Measurements from ENCODE around the gene OR10J5. TPM values are rescaled to one million over a fixed set of nuclear protein-coding genes. Genes with fewer than 3 reads are reported as not detected.
"Not testable (repeated sequence)": the region's sequence is repeated elsewhere in the genome, so short reads cannot be mapped to it uniquely, and the experiment has no call there.

Gene OR10J5
- polyA plus RNA-seq (2012; ENCODE audit: missing spikeins): not detected

GRCh38 chr1:159535907-159536306, at the start of gene OR10J5:
Gene OR10J5, minus strand, starts transcription at chr1:159536007. Its CDS starts 0 bp downstream, at chr1:159536007.
- DNase-seq (ENCODE audit: insufficient read length): no peak
- no peak for FAIRE-seq
- no peak for TF ChIP-seq TAF1 (IDR thresholded peaks at IDR 0.05; ENCODE audit: borderline replicate concordance, low read depth, low read length)
- no peak for TF ChIP-seq POLR2AphosphoS5 (IDR thresholded peaks at IDR 0.05; ENCODE audit: low read depth, low read length)
- no peak for TF ChIP-seq POLR2A (IDR thresholded peaks at IDR 0.05; ENCODE audit: low read depth, low read length)

- FAIRE-seq (no peak), DNase-seq (ENCODE audit: insufficient read length) (no peak)
- TF ChIP-seq TAF1 (IDR thresholded peaks at IDR 0.05; ENCODE audit: borderline replicate concordance, low read depth, low read length): no peak
- TF ChIP-seq POLR2A (IDR thresholded peaks at IDR 0.05; ENCODE audit: low read depth, low read length): no peak
- no peak for TF ChIP-seq POLR2AphosphoS5 (IDR thresholded peaks at IDR 0.05; ENCODE audit: low read depth, low read length)
Observed at GRCh38 chr1:159584536-159584935, 48.7 kb upstream of the OR10J5 start.

GRCh38 chr1:159581422-159581821, 45.6 kb upstream of the OR10J5 start:
- no peak for FAIRE-seq
- no peak for DNase-seq (ENCODE audit: insufficient read length)
- TF ChIP-seq POLR2A (IDR thresholded peaks at IDR 0.05; ENCODE audit: low read depth, low read length): no peak
- TF ChIP-seq TAF1 (IDR thresholded peaks at IDR 0.05; ENCODE audit: borderline replicate concordance, low read depth, low read length): no peak
- no peak for TF ChIP-seq POLR2AphosphoS5 (IDR thresholded peaks at IDR 0.05; ENCODE audit: low read depth, low read length)

- FAIRE-seq (no peak), DNase-seq (ENCODE audit: insufficient read length) (no peak)
- no peak for TF ChIP-seq POLR2AphosphoS5 (IDR thresholded peaks at IDR 0.05; ENCODE audit: low read depth, low read length)
- TF ChIP-seq TAF1 (IDR thresholded peaks at IDR 0.05; ENCODE audit: borderline replicate concordance, low read depth, low read length): no peak
- no peak for TF ChIP-seq POLR2A (IDR thresholded peaks at IDR 0.05; ENCODE audit: low read depth, low read length)
Observed at GRCh38 chr1:159580340-159580739, 44.5 kb upstream of the OR10J5 start.

- DNase-seq (ENCODE audit: insufficient read length): no peak
- FAIRE-seq: no peak
- no peak for TF ChIP-seq TAF1 (IDR thresholded peaks at IDR 0.05; ENCODE audit: borderline replicate concordance, low read depth, low read length)
- TF ChIP-seq POLR2A (IDR thresholded peaks at IDR 0.05; ENCODE audit: low read depth, low read length): no peak
Observed at GRCh38 chr1:159577446-159577845, 41.6 kb upstream of the OR10J5 start.

GRCh38 chr1:159562680-159563079, 26.9 kb upstream of the OR10J5 start:
- FAIRE-seq (no peak), DNase-seq (ENCODE audit: insufficient read length) (no peak)
- TF ChIP-seq POLR2AphosphoS5 (IDR thresholded peaks at IDR 0.05; ENCODE audit: low read depth, low read length): no peak
- no peak for TF ChIP-seq TAF1 (IDR thresholded peaks at IDR 0.05; ENCODE audit: borderline replicate concordance, low read depth, low read length)
- no peak for TF ChIP-seq POLR2A (IDR thresholded peaks at IDR 0.05; ENCODE audit: low read depth, low read length)

- TF ChIP-seq TAF1 (IDR thresholded peaks at IDR 0.05; ENCODE audit: borderline replicate concordance, low read depth, low read length) (no peak), POLR2A (IDR thresholded peaks at IDR 0.05; ENCODE audit: low read depth, low read length) (no peak)
- no peak for DNase-seq (ENCODE audit: insufficient read length)
- FAIRE-seq: no peak
Observed at GRCh38 chr1:159561497-159561896, 25.7 kb upstream of the OR10J5 start.

- TF ChIP-seq POLR2A (IDR thresholded peaks at IDR 0.05; ENCODE audit: low read depth, low read length) (no peak), POLR2AphosphoS5 (IDR thresholded peaks at IDR 0.05; ENCODE audit: low read depth, low read length) (no peak), TAF1 (IDR thresholded peaks at IDR 0.05; ENCODE audit: borderline replicate concordance, low read depth, low read length) (no peak)
- no peak for FAIRE-seq
- DNase-seq (ENCODE audit: insufficient read length): no peak
Observed at GRCh38 chr1:159560599-159560998, 24.8 kb upstream of the OR10J5 start.

- TF ChIP-seq POLR2A (IDR thresholded peaks at IDR 0.05; ENCODE audit: low read depth, low read length): no peak
- TF ChIP-seq POLR2AphosphoS5 (IDR thresholded peaks at IDR 0.05; ENCODE audit: low read depth, low read length): no peak
- TF ChIP-seq TAF1 (IDR thresholded peaks at IDR 0.05; ENCODE audit: borderline replicate concordance, low read depth, low read length): no peak
- no peak for DNase-seq (ENCODE audit: insufficient read length)
- no peak for FAIRE-seq
Observed at GRCh38 chr1:159556931-159557369, 21.1 kb upstream of the OR10J5 start.

GRCh38 chr1:159554696-159555095, 18.9 kb upstream of the OR10J5 start:
- FAIRE-seq (no peak), DNase-seq (ENCODE audit: insufficient read length) (no peak)
- TF ChIP-seq POLR2A (IDR thresholded peaks at IDR 0.05; ENCODE audit: low read depth, low read length) (no peak), POLR2AphosphoS5 (IDR thresholded peaks at IDR 0.05; ENCODE audit: low read depth, low read length) (no peak), TAF1 (IDR thresholded peaks at IDR 0.05; ENCODE audit: borderline replicate concordance, low read depth, low read length) (no peak)

GRCh38 chr1:159554261-159554660, 18.5 kb upstream of the OR10J5 start:
- DNase-seq (ENCODE audit: insufficient read length): no peak
- no peak for FAIRE-seq
- no peak for TF ChIP-seq POLR2A (IDR thresholded peaks at IDR 0.05; ENCODE audit: low read depth, low read length)

- FAIRE-seq (no peak), DNase-seq (ENCODE audit: insufficient read length) (no peak)
- no peak for TF ChIP-seq POLR2AphosphoS5 (IDR thresholded peaks at IDR 0.05; ENCODE audit: low read depth, low read length)
- TF ChIP-seq TAF1 (IDR thresholded peaks at IDR 0.05; ENCODE audit: borderline replicate concordance, low read depth, low read length): no peak
- TF ChIP-seq POLR2A (IDR thresholded peaks at IDR 0.05; ENCODE audit: low read depth, low read length): no peak
Observed at GRCh38 chr1:159548126-159548525, 12.3 kb upstream of the OR10J5 start.

GRCh38 chr1:159532922-159533321, 2.9 kb downstream of the OR10J5 start:
- DNase-seq (ENCODE audit: insufficient read length): no peak
- peak; percentile 9 for FAIRE-seq

GRCh38 chr1:159524792-159525191, 11.0 kb downstream of the OR10J5 start:
- not testable (repeated sequence) for DNase-seq (ENCODE audit: insufficient read length); FAIRE-seq

More at GRCh38 chr1:159532922-159533321, 2.9 kb downstream of the OR10J5 start:
- TF ChIP-seq POLR2AphosphoS5 (IDR thresholded peaks at IDR 0.05; ENCODE audit: low read depth, low read length) (no peak), POLR2A (IDR thresholded peaks at IDR 0.05; ENCODE audit: low read depth, low read length) (no peak), TAF1 (IDR thresholded peaks at IDR 0.05; ENCODE audit: borderline replicate concordance, low read depth, low read length) (no peak)

Data from GM12892 (cell line).